Dedifferentiated amniotic fluid mesenchymal stem cell (primary cell): ENCODE results near the gene MPIG6B.
"Not testable (repeated sequence)": the region's sequence is repeated elsewhere in the genome, so short reads cannot be mapped to it uniquely, and the experiment has no call there.

ENCODE experiments used
- DNase-seq: peaks from one replicate; pipeline ENCODE4 v3.0.0-alpha.2; 2016; ENCODE audit errors: extremely low spot score

The MPIG6B gene

DNA sequence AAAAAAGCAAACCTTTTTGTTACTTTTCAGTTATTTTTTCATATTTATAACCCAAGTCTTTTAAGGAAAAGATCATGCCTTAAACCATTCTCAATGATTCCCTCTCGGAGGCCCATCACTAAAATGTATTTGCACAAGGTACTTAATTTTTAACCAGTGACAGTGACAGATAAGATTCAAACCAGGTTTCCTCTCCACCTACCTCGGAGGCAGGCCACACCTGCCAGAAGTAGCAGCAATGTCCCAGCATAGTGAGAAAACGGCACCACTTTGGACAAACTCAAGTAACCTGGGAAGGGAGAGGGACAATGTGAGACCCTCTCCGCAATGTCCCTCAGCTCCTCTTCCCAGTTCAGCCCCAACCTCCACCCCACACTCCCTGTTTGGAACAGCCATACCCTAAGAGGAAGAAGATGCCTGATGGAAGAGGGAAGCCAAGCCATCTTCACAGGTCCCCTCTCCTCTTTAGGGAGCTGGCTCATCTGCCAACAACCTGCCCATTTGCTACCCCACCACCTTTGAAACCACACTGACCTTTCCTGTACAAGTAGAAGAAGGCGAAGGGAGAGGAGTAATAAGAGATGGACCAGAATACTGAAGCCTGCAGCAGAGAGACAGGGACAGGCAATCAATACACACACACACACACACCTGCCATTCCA, 22.3 kb upstream of the MPIG6B start:
- no peak for DNase-seq

DNA sequence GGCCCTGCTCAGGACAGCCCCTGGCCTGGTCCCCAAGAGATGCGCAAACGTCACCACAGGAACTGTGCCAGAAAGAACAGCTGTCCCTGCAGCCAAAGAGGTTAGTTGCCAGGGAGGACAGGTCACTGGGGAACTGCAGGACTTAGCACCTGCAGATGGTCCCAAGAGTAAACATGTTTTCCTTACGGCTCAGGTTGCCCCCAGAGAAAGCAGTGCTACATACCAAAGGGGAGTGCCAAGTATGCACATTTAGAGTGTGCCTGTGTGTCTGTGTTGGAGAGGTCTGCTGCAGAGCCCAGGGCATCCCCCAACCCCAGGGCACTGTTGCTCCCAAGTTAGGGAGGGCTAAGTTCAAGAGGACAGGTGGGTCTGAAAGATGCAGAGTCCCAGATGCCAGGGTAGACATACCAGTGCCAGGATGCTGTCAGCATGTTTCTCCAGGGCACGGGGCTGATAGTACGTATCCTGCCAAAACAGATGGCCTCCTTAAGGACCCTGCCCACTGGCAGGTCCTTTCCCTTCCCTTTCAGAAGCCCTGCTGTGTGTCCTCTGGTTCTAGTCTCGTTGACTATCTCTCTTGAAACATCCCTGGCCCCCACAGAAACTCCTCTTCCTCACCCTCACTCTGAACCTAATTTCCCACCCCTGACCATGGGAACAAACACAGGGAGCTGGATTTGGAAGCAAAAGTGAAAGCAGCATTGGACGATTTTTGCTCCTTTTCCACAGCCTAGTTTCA, 21.3 kb upstream of the MPIG6B start:
- DNase-seq = no peak

GRCh38 chr6:31702405-31702818, 20.8 kb upstream of the MPIG6B start:
- DNase-seq = no peak

DNA sequence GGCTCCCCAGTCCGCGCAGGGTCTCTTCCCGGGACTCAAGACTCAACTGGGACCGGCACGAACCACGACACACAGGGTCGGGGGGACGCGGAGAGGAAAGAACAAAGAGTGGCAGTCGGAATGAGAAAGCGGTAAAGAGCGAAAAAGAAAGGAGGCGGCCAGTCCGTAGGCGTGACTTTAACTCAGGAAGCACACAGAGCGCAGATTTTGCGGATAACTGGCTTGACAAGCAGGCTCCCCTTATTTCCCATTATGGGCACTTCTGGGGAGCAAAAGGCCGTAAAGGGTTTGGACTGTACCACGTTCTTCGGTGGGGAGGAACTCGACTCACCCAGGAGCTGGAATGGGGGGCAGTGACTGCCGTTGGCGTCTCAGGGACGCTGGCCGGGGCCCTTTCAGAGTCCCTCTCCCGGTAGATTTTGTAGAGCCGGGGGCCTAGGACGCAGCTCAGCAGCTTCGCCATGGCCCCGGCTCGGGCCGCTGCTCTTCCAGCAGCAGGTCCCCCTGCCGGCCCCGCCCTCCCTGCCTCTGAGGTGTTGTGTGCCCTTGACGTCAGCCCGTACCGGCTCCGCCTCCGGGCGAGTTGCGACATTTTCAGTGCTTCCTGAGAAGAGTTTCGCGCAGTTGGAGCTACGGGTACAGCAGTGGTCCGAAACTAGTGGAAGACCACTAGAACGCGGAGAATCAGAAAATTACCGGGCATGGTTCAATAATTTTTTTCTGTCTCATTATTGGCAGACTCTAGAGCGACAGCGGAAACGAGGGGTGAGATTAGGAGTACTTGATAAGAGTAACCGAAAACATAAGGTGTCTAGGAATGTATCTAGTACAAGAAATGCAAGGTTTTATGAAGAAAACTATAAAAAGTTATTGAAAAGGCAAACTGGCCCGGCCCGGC, 20.1 kb upstream of the MPIG6B start, which contains the start of gene ABHD16A:
Gene ABHD16A (minus strand): TSS at position 506 of the 898 bp plus-strand sequence. CDS start 43 bp downstream, at position 463.
- peak; percentile 97 for DNase-seq

DNA sequence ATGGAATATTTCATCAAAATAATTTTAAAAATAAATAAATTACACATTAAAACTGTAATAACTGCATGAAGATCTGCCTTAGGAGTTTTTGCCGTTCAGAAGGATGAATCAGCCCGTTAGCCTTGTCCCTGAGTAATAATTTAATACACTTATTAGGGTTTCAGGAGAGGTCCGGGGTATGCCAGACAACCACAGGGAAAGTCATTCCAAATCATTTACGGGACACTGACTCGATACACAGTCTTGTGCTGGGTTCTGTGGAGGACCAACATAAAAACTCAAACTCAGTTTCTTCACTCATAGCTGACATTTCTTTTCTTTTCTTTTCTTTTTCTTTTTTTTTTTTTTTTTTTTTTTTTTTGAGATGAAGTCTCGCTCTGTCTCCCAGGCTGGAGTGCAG, 17.2 kb upstream of the MPIG6B start:
- no peak for DNase-seq

- DNase-seq = no peak
These were observed 16.6 kb upstream of the MPIG6B start, which contains the start of gene LY6G6F for GRCh38 chr6:31706599-31706998. TSS of gene LY6G6F (plus strand) at chr6:31706866. CDS start at chr6:31706907, 41 bp downstream.

- DNase-seq = no peak
These were observed 15.5 kb upstream of the MPIG6B start for GRCh38 chr6:31707701-31708100.

GRCh38 chr6:31708224-31708623, 14.9 kb upstream of the MPIG6B start:
- no peak for DNase-seq

DNA sequence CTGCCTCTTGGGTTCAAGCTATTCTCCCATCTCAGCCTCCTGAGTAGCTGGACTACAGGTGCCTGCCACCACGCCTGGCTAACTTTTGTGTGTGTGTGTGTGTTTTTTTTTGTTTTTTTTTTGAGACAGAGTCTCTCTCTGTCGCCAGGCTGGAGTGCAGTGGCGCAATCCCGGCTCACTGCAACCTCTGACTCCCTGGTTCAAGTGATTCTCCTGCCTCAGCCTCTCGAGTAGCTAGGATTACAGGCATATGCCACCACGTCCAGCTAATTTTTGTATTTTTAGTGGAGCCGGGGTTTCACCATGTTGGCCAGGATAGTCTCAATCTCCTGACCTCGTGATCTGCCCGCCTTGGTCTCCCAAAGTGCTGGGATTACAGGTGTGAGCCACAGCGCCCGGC, 14.0 kb upstream of the MPIG6B start:
- DNase-seq = not testable (repeated sequence)

GRCh38 chr6:31710523-31711219, 12.5 kb upstream of the MPIG6B start:
- no peak for DNase-seq

GRCh38 chr6:31711233-31711632, 11.9 kb upstream of the MPIG6B start:
- no peak for DNase-seq

- no peak for DNase-seq
These were observed 10.9 kb upstream of the MPIG6B start for GRCh38 chr6:31712296-31712695.

- no peak for DNase-seq
These were observed 9.7 kb upstream of the MPIG6B start for GRCh38 chr6:31713465-31713864.

DNA sequence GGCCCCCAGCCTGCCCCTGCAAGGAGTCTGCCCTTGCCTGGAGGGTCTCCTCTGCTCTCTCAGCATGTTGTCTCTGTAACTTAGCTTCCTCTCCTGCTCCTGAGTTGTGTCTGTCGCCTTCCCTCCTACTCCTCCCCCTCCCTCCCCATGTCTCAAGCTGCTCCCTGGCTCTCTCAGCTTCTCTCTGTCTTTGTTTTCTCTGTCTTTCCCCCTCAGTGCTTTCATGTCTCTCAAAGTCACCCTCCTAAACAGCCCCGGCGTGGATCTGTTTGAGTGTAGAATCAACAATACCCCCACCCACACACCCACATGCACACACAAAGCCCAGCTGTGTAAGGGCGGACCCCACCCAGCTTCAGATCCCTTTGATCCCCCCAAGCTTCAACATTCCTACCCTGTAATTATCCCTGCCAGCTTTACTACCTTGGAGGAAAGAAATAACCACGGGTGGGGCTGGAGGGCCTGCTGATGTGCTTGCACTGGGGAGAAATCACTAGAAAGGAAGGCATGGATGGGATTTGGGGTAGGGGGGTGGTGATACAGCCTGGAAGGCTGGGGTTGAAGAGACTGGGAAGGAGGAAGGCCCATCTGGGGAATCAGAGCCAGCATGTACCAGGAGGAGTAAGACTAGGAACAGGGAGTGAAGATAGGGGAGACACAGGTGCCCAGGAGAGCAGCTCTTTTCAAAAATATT, 9.0 kb upstream of the MPIG6B start:
- DNase-seq = no peak

- DNase-seq = no peak
These were observed 7.9 kb upstream of the MPIG6B start, which contains the start of gene LY6G6D for GRCh38 chr6:31715022-31715958. TSS of gene LY6G6D (plus strand) at chr6:31715348. CDS start at chr6:31715356, 8 bp downstream.

DNA sequence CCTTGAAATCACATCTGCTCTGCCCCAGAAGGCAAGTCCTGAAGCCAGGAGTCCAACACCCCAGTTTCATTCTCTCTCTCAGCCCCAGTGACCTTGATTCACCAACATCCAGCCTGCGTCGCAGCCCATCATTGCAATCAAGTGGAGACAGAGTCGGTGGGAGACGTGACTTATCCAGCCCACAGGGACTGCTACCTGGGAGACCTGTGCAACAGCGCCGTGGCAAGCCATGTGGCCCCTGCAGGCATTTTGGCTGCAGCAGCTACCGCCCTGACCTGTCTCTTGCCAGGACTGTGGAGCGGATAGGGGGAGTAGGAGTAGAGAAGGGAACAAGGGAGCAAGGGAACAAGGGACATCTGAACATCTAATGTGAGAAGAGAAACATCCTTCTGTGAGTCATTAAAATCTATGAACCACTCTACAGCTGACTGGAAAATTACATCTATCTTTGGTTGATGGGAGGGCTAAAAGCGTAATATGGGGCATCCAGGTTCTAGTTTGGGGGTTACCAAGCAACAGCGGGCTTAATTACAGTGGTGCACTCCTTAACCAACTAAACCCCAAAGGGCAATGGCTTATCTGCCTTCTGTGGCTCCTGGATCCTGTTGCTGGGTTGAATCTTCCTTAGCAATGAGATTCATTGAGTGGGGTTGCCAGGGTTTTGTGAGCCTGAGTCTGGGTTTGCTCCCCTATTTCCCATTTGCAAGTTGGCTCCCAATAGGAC, 5.5 kb upstream of the MPIG6B start:
- DNase-seq = no peak

GRCh38 chr6:31718265-31718664, 4.9 kb upstream of the MPIG6B start:
- DNase-seq = no peak

DNA sequence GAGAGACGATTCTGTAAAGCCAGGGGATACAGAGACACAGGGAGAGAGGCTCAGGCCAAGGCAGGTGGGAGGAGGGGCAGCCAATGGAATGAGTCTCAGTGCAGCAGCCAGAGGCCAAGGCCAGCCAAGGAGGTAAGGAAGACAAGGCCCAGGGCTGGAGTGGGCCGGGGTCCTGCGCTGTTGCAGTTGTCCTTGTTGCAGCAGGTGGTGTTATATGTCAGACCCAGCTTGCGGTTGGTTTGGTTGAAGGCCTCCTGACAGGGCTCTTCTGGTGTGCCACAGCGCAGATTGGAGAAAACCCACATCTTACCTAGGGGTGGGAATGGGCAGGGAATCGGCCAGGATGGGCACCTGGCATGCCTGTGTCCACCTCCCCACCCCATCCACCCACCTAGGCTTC, 4.2 kb upstream of the MPIG6B start:
- no peak for DNase-seq

- DNase-seq = no peak
These were observed 2.9 kb upstream of the MPIG6B start for GRCh38 chr6:31720196-31720770.
